PC-9 (cell line): ENCODE measurements around the gene PARP8.

Experiments
- CTCF ChIP-seq: fragments of 200-600 bp; sonication (generic); conservative IDR thresholded peaks from 2 replicates; pipeline ENCODE4 v1.6.1; 2017; ENCODE audit warnings: mixed run types, antibody characterized with exemption, mild to moderate bottlenecking, moderate library complexity
- EZH2 ChIP-seq: fragments of 200-600 bp; sonication (generic); IDR thresholded peaks from 2 replicates; pipeline ENCODE4 v1.8.0; 2017; ENCODE audit warnings: antibody characterized with exemption, low read depth

DNA sequence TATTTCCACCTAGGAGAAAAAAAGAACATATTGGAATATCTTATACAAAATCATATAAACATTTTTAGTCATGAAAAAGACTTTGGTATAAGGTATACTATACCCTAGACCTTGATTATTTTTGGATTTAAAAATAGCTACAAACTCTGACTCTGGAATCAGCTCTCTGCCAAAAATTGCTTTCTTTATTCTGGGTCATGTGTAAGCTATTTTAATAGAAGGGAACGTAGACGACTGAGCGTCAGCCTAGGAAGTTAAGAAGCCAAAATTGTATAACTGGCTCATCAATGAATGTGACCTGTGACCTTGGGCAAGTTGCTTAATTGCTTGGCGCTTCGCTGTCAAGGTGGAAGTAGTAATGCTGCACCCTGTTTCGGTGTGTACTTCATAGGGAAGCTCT lies 157.1 kb downstream of the PARP8 start:
- TF ChIP-seq CTCF (no peak), EZH2 (no peak)
